NCI-H1105 treated with DMSO at 0.1 percent for 48 hours (cell line): ENCODE results near the gene RPIA.
"Not testable (repeated sequence)": the region's sequence is repeated elsewhere in the genome, so short reads cannot be mapped to it uniquely, and the experiment has no call there.

Experiments used
- DNase-seq: peaks from one replicate; lab custom pipeline; 2025; lab: John Stamatoyannopoulos, UW

RPIA gene

DNA sequence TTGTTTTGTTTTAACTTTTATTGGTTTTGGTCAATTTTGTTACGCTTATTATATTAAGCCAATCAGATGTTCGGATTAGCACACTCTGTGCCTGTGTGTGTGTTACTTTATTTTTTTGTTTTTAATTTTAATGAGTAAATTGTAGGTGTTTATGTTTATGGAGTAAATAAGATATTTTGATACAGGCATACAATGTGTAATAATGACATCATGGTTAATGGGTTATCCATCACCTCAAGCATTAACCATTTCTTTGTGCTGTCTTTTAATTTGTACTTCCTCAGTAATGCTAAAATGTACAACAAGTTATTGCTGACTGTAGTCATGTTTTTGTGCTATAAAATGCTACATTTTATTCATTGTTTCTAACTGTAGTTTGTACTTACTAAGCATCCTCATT lies 97.7 kb downstream of the RPIA start:
- DNase-seq, result not testable (repeated sequence)

DNA sequence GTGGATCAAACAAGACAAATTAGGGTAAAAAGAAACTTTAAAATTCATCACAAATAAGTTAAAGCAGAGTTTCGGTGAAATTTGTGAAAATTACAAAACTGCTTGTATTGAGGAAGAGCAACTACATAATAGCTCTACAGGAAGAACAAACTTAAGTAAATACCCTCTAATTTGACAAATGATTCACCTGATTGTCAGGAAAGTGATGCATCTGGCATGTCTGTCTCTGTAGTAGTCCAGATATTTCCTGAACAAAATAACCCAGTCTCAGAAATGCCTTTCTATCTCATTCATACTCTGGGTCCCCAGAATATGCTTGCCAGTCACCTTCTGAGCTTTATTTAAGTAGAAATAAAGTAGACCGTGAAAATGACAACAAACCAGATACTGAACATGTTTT lies 104.5 kb downstream of the RPIA start:
- not testable (repeated sequence) for DNase-seq

DNA sequence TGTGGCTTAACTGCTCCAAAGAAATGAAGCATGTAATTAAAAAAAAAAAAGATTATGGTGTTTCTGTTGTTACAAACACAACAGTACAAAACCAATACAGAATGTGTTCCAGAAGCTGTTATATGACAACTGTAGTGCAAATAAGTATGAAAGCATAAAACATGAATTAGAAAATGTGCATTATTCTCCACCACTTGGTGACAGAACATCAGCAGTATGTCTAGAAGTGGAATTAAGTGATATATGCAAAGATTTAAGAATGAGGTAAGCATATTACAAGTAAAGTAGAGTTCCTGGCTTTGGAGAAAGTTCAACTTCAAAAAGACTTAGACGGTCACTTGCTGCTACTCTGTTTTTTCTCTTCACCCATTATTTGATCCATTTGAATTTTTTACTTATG lies 105.0 kb downstream of the RPIA start:
- DNase-seq, result not testable (repeated sequence)

- DNase-seq, result not testable (repeated sequence)
Observed at GRCh38 chr2:88797164-88797563, 105.7 kb downstream of the RPIA start.
